Keratinocyte (primary cell): ENCODE results near the gene SMARCAL1. TPM values are rescaled to one million over a fixed set of nuclear protein-coding genes. Genes with fewer than 3 reads are reported as not detected.

Experiments used
- DNase-seq: peaks from one replicate; pipeline ENCODE4 v3.0.0-alpha.2; 2011; ENCODE audit warnings: low read depth, missing footprints, low spot score
- FAIRE-seq: peaks from 2 replicates; lab custom pipeline; 2011; peaks lifted over from hg19 to GRCh38; lab: Jason Lieb, UNC
- H2AFZ ChIP-seq: 2 replicates; pipeline ENCODE4 v1.6.0; 2012; ENCODE audit warnings: low read length, control low read depth, inconsistent platforms; ENCODE audit not compliant: control insufficient read depth
- H3K27ac ChIP-seq: 2 replicates; pipeline ENCODE4 v1.5.1; 2011; ENCODE audit warnings: low read length; ENCODE audit not compliant: control insufficient read depth, insufficient read depth
- H3K27me3 ChIP-seq: 3 replicates; pipeline ENCODE4 v1.6.0; 2011; ENCODE audit warnings: low read length; ENCODE audit not compliant: control insufficient read depth, insufficient read depth; ENCODE audit errors: extremely low read depth
- H3K36me3 ChIP-seq, 2 experiments: 2 replicates in 1 of 2; 3 replicates in 1 of 2; pipeline ENCODE4 v1.5.1; 2011; ENCODE audit warnings: low read length in 2 of 2, mild to moderate bottlenecking in 1 of 2; ENCODE audit not compliant: control insufficient read depth in 2 of 2, insufficient read depth in 2 of 2; ENCODE audit errors: extremely low read depth in 1 of 2
- H3K4me1 ChIP-seq: 3 replicates; pipeline ENCODE4 v1.5.1; 2011; ENCODE audit warnings: low read length; ENCODE audit not compliant: control insufficient read depth, insufficient read depth; ENCODE audit errors: extremely low read depth
- H3K4me2 ChIP-seq: 3 replicates; pipeline ENCODE4 v1.6.0; 2011; ENCODE audit warnings: low read depth, low read length; ENCODE audit not compliant: control insufficient read depth, insufficient read depth; ENCODE audit errors: extremely low read depth
- H3K4me3 ChIP-seq, 3 experiments: fragments of 200-600 bp in 1 of 3; sonication (generic) in 1 of 3; 2 replicates in 2 of 3; 3 replicates in 1 of 3; pipeline ENCODE4 v1.5.1; 2011 to 2016; ENCODE audit warnings: low read length in 3 of 3, mild to moderate bottlenecking in 3 of 3, control low read depth in 2 of 3, inconsistent platforms in 1 of 3, low read depth in 1 of 3, mixed read lengths in 1 of 3, mixed run types in 1 of 3, moderate library complexity in 1 of 3; ENCODE audit not compliant: control insufficient read depth in 2 of 3, insufficient read depth in 2 of 3; ENCODE audit errors: extremely low read depth in 1 of 3
- H3K79me2 ChIP-seq: 2 replicates; pipeline ENCODE4 v1.6.0; 2012; ENCODE audit warnings: low read length; ENCODE audit not compliant: control insufficient read depth, insufficient read depth
- H3K9ac ChIP-seq: 3 replicates; pipeline ENCODE4 v1.6.0; 2011; ENCODE audit warnings: low read length; ENCODE audit not compliant: control insufficient read depth, insufficient read depth; ENCODE audit errors: extremely low read depth
- H3K9me1 ChIP-seq: 3 replicates; pipeline ENCODE4 v1.6.0; 2011; ENCODE audit warnings: low read length; ENCODE audit not compliant: control insufficient read depth, insufficient read depth; ENCODE audit errors: extremely low read depth
- H3K9me3 ChIP-seq: 2 replicates; pipeline ENCODE4 v1.5.1; 2012; ENCODE audit warnings: low read depth, low read length; ENCODE audit not compliant: control insufficient read depth
- H4K20me1 ChIP-seq: 3 replicates; pipeline ENCODE4 v1.6.0; 2011; ENCODE audit warnings: low read length; ENCODE audit not compliant: control insufficient read depth, insufficient read depth; ENCODE audit errors: extremely low read depth
- CTCF ChIP-seq, 3 experiments: IDR thresholded peaks in 1 of 3; conservative IDR thresholded peaks in 1 of 3; optimal IDR thresholded peaks in 1 of 3; 2 replicates in 2 of 3; 3 replicates in 1 of 3; pipeline versions ENCODE3 to v1.5.1; 2011; ENCODE audit warnings: low read length in 3 of 3, mild to moderate bottlenecking in 3 of 3, moderate library complexity in 2 of 3, control low read depth in 1 of 3, inconsistent platforms in 1 of 3; ENCODE audit not compliant: insufficient read depth in 2 of 3; ENCODE audit errors: extremely low read depth in 1 of 3
- EZH2 ChIP-seq: IDR thresholded peaks from one replicate; pipeline ENCODE4 v1.6.1; 2012; ENCODE audit warnings: inconsistent platforms, mild to moderate bottlenecking, low read length, moderate library complexity
- dilution Hi-C: fragments of 300-500 bp; cut with MboI; formaldehyde crosslinking; loops from one replicate; pipeline ENCODE4 v1.7.0; 2020; ENCODE audit warnings: low sequenced_read_pairs; ENCODE audit not compliant: extremely low pct_ligation_motif_present
- polyA plus RNA-seq, 5 experiments: library from polyadenylated mRNA; depleted of rRNA in 3 of 5; stranded (reverse) in 3 of 5; stranded (forward) in 1 of 5; unstranded in 1 of 5; fragments of >200 nt; gene quantifications; 1 replicate in 1 of 5; 2 replicates in 3 of 5; 3 replicates in 1 of 5; pipeline versions ENCODE4 v1.2.1 to v1.2.3, GENCODE V29; 2011 to 2012; ENCODE audit warnings: missing spikeins in 2 of 5, low read depth in 1 of 5, low replicate concordance in 1 of 5

The SMARCAL1 gene
- polyA plus RNA-seq, 1 donor (not counting 4 experiments of a cell fraction or from before 2014, with no cell fraction given) = 26.3 TPM

- no peak overlapping the region for H3K9ac ChIP-seq
- no peaks in the 10 kb centered on the region for H4K20me1 ChIP-seq
- no peaks in the 10 kb centered on the region for H3K27me3 ChIP-seq
- no peaks in the 10 kb centered on the region for H3K79me2 ChIP-seq
- dilution Hi-C loops = no loop called here
- no peak for TF ChIP-seq CTCF (optimal IDR thresholded peaks at IDR 0.05 in 1 of 3, IDR thresholded peaks at IDR 0.05 in 1 of 3, conservative IDR thresholded peaks at IDR 0.05 in 1 of 3; ENCODE audit: extremely low read depth in 1 of 3, insufficient read depth in 2 of 3, low read length in 3 of 3)
- TF ChIP-seq EZH2 = no peak
- H3K4me3 ChIP-seq = no peak overlapping the region
- no peak overlapping the region for H2AFZ ChIP-seq
- no peaks in the 10 kb centered on the region for H3K9me3 ChIP-seq
- no peak for DNase-seq
- H3K36me3 ChIP-seq = no peaks in the 10 kb centered on the region
- no peaks in the 10 kb centered on the region for H3K4me1 ChIP-seq
- no peak overlapping the region for H3K27ac ChIP-seq
- no peak for FAIRE-seq
- no peaks in the 10 kb centered on the region for H3K9me1 ChIP-seq
- no peak overlapping the region for H3K4me2 ChIP-seq
These were observed 12.7 kb upstream of the SMARCAL1 start for GRCh38 chr2:216399621-216400020.

GRCh38 chr2:216402751-216403150 lies 9.5 kb upstream of the SMARCAL1 start:
- Histone ChIP-seq H3K9me1 (no peaks in the 10 kb centered on the region), H3K27me3 (no peaks in the 10 kb centered on the region), H3K4me2 (no peak overlapping the region), H3K4me3 (no peak overlapping the region), H3K9ac (no peak overlapping the region), H3K36me3 (no peaks in the 10 kb centered on the region), H3K27ac (no peak overlapping the region), H3K79me2 (no peaks in the 10 kb centered on the region), H2AFZ (no peak overlapping the region), H3K9me3 (no peaks in the 10 kb centered on the region), H4K20me1 (no peaks in the 10 kb centered on the region), H3K4me1 (no peaks in the 10 kb centered on the region)
- DNase-seq (no peak), FAIRE-seq (no peak)
- dilution Hi-C loops = no loop called here
- TF ChIP-seq CTCF (optimal IDR thresholded peaks at IDR 0.05 in 1 of 3, IDR thresholded peaks at IDR 0.05 in 1 of 3, conservative IDR thresholded peaks at IDR 0.05 in 1 of 3; ENCODE audit: extremely low read depth in 1 of 3, insufficient read depth in 2 of 3, low read length in 3 of 3) (no peak), EZH2 (no peak)
